ENCODE results near the gene GSAP.

GSAP gene

DNA sequence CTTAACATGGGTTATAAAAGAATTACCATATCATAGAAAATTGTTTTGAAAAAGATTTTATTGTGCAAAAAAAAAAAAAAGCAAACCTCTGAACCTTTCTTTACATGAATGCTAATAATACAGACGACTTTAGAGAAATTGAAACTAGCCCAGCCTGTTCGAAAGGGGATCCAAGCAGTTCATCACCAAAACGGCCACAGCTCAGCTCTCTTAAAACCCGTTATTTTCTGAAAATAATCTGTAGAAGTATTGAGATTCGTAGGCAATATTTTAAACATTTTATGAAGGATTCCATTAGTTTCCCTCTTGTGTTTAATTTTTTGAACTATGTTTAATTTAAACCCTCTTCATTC, 9.9 kb upstream of the GSAP start:
- Mint-ChIP-seq H3K36me3 (ENCODE audit: low read depth) (peaks cover 2% of the 10 kb centered on the region), H3K4me3 (no peak overlapping the region), H3K9me3 (no peaks in the 10 kb centered on the region), H3K27me3 (peaks cover 2% of the 10 kb centered on the region), H3K4me1 (peaks cover 22% of the 10 kb centered on the region), H3K27ac (no peak overlapping the region)
- ATAC-seq (no peak), DNase-seq (no peak)

DNA sequence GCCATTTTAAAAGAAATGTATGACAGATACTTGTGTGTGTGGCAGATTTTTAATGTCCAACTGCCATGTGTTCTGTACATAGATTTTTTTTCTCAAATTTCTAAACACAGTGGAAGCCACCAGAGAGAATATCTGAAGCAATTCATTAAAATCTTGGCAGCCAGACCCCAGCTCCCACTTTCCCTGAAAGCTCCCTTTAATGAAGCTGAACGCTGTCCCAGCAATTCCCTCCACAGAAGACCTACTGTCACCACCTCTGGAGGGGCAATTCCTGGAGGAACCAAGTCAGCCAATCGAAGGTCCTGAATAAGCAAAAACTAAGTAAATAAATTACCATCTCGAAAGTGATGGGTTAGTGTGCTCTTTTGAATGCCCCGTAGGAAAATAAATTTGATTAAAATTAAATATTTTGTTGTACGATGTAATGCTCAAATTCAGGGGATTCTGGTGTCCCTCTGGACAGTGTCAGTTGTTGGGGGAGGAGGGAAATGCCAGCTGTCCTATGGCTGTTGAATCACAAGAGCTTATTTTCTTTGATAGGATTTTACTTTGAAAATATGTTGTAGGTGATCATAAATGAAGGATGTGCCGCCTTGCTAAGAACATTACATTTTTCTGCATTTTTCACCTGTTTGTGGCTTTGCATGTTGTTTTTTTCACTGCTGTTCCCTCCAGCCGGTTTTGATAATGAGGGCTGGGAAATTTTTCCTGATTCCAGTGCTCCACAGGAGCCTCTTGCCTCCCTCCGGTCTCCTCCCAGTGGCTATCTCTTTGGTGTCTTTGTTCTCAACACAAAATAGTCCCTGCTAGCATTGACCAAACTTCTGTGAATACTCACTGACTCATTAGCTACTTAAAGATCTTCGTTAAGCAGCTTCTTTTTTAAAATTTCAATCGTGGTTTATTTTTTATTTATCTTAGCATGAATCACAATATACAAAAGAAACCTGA, 9.2 kb upstream of the GSAP start:
- ATAC-seq (no peak), DNase-seq (no peak)
- peaks cover 2% of the 10 kb centered on the region for H3K36me3 Mint-ChIP-seq (ENCODE audit: low read depth)
- peaks cover 22% of the 10 kb centered on the region for H3K4me1 Mint-ChIP-seq
- H3K4me3 Mint-ChIP-seq, result no peak overlapping the region
- peaks cover 2% of the 10 kb centered on the region for H3K27me3 Mint-ChIP-seq
- no peaks in the 10 kb centered on the region for H3K9me3 Mint-ChIP-seq
- no peak overlapping the region for H3K27ac Mint-ChIP-seq

DNA sequence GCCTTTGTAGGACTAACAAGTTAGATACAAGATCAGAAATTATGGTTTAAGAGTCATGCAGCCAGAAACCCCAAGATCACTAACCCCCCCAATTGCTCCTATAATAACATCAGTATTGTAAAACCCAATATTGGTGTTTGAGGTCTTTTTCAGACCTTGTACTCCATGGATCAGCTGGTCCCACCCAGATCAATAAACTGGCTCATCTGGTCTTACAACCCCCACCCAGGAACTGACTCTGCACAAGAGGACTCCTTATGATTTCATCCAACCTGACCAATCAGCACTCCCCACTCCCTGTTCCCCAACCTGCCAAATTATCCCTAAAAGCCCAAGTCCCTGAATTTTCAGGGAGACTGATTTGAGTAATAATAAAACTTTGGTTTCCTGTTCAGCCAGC, 6.4 kb upstream of the GSAP start:
- DNase-seq, result no peak
- H3K4me3 Mint-ChIP-seq, result no peak overlapping the region
- no peak overlapping the region for H3K27ac Mint-ChIP-seq
- no peaks in the 10 kb centered on the region for H3K9me3 Mint-ChIP-seq
- peaks cover 2% of the 10 kb centered on the region for H3K36me3 Mint-ChIP-seq (ENCODE audit: low read depth)
- no peak for ATAC-seq
- H3K27me3 Mint-ChIP-seq, result peaks cover 2% of the 10 kb centered on the region
- peaks cover 17% of the 10 kb centered on the region for H3K4me1 Mint-ChIP-seq

DNA sequence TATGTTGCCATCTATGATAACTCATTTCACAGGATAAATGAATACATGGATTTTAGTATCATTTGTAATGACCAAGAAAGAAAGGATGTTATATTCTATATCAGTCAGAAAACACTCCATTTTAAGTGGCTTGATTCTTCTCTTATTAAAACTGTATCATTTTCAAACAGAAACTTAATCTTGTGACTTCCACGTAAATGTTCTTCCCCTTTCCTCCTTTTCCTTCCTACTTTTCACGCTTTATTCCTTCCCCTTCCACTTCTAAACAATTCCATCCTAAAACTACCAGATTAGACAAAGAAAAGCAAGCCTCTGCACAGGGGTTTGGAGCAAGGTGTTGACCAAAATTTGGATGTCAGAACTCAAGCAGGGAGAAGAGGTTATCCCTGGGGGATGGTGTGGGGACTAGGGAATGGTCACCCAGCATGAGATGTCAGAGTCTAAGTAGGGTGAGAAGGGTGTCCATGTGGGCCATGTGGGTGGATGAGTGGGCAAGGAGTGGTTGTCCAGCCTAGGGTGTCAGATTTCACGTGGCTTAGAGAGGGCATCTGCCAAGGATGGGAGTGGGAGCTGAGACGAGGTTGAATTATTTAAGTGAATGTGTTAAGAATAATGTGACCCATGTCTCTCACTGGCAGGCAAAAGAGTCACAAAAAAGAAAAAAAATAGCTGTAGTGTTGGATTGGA, 5.0 kb upstream of the GSAP start:
- H3K27ac Mint-ChIP-seq, result no peak overlapping the region
- DNase-seq (no peak), ATAC-seq (no peak)
- peaks cover 20% of the 10 kb centered on the region for H3K4me1 Mint-ChIP-seq
- H3K27me3 Mint-ChIP-seq, result peaks cover 2% of the 10 kb centered on the region
- H3K9me3 Mint-ChIP-seq, result no peaks in the 10 kb centered on the region
- H3K36me3 Mint-ChIP-seq (ENCODE audit: low read depth), result peaks cover 2% of the 10 kb centered on the region
- H3K4me3 Mint-ChIP-seq, result no peak overlapping the region

DNA sequence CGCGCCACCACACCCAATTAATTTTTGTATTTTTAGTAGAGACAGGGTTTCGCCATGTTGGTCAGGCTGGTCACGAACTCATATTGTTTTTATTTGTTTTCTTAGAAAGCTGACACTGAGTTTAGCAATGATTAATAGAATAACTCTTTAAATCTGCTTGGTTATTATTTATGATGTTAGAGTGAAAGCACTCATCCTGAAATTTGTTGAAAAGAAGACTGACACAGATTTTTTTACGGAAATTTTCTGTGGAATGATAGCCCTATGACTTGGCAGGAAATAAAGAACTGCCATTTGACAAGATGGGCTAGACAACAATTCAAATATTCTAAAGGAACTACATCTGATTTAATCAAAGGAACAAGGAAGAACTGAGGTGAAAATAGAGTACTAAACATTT, 4.3 kb upstream of the GSAP start:
- Mint-ChIP-seq H3K9me3 (no peaks in the 10 kb centered on the region), H3K36me3 (ENCODE audit: low read depth) (peaks cover 2% of the 10 kb centered on the region), H3K27ac (no peak overlapping the region), H3K4me3 (no peak overlapping the region), H3K27me3 (peaks cover 2% of the 10 kb centered on the region), H3K4me1 (peaks cover 20% of the 10 kb centered on the region)
- no peak for ATAC-seq
- DNase-seq, result no peak

DNA sequence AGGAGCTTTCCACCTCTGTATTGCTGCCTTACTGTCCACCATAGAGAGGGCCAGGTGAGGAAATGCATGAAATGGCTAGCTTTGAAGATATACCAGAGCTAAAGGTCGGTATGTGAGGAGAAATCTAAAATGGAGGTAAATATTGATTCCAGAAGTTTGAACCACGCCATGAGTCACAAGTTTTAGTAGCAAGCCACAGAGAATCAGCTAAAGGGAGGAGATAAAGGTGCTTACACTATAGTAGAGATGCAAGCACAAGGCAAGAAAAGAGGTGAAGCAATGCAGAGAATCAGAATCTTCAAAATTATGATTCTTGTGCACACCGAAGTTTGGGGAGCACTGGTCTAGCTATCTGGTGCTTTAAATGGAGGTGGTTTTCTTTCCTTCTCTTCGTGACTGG, 3.0 kb upstream of the GSAP start:
- H3K9me3 Mint-ChIP-seq, result no peaks in the 10 kb centered on the region
- H3K4me3 Mint-ChIP-seq, result no peak overlapping the region
- DNase-seq, result no peak
- H3K27ac Mint-ChIP-seq, result no peak overlapping the region
- H3K4me1 Mint-ChIP-seq, result peaks cover 30% of the 10 kb centered on the region
- H3K27me3 Mint-ChIP-seq, result peaks cover 4% of the 10 kb centered on the region
- H3K36me3 Mint-ChIP-seq (ENCODE audit: low read depth), result peaks cover 2% of the 10 kb centered on the region
- peak; percentile 27 for ATAC-seq

DNA sequence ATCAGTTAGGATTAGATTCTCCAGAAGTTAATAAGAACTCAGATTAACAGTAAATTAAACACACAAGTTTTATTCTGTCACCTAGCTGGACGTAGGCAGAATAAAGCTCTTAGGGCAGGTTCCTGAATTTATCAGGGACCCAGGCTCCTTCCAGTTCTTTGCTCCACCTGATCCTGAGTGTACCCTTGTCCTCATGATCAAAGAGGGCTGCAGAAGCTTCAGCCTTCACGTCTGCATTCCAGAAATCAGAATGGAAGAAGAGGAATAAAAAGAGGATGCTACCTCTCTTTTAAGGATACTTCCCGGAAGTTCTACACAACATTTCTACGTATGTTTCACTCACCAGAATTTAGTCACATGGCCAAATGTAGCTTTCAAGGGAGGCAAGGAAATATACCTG, 1.7 kb upstream of the GSAP start:
- peaks cover 2% of the 10 kb centered on the region for H3K36me3 Mint-ChIP-seq (ENCODE audit: low read depth)
- no peak for DNase-seq
- peaks cover 4% of the 10 kb centered on the region for H3K27me3 Mint-ChIP-seq
- H3K4me3 Mint-ChIP-seq, result no peak overlapping the region
- H3K4me1 Mint-ChIP-seq, result peaks cover 40% of the 10 kb centered on the region
- no peak for ATAC-seq
- no peaks in the 10 kb centered on the region for H3K9me3 Mint-ChIP-seq
- no peak overlapping the region for H3K27ac Mint-ChIP-seq

DNA sequence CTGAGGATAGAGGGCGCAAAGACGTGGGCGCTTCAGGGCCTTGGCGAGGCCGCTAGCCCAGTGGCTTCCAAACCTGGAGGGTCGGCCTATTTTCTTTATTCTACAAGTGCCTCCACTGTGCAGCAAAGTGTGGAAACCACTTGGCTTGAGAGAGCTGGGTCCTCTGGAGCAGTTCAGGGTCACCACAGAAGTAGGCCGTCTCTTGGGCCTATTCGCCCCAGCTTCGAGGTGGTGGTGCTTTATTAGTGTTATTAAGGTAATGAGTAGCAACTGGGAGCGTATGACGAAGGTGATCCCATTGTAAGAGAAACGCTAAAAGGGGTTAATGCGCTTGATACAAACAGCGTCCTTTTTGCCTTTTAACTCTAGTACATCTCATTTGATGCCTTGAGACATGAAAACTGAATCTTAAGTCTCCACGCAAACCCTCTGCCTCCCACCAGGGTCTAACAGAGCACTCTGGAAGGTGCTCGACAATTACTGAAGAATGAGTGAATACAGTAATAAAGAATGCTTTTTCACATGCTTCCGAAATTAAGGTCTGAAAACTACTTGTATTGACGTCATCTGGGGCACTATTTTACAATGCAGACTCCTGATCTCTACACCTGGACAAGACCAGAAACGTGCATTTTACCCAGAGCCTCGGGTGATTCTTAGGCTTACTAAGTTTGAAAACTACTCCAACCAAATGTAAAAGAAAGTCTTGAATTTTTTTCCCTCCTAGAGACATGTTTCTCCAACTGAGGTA, 647 bp upstream of the GSAP start:
- H3K4me3 Mint-ChIP-seq, result peak overlapping the region; percentile 53
- H3K27me3 Mint-ChIP-seq, result peaks cover 4% of the 10 kb centered on the region
- DNase-seq, result no peak
- no peak for ATAC-seq
- H3K36me3 Mint-ChIP-seq (ENCODE audit: low read depth), result peaks cover 2% of the 10 kb centered on the region
- no peaks in the 10 kb centered on the region for H3K9me3 Mint-ChIP-seq
- H3K4me1 Mint-ChIP-seq, result peaks cover 48% of the 10 kb centered on the region
- H3K27ac Mint-ChIP-seq, result no peak overlapping the region

DNA sequence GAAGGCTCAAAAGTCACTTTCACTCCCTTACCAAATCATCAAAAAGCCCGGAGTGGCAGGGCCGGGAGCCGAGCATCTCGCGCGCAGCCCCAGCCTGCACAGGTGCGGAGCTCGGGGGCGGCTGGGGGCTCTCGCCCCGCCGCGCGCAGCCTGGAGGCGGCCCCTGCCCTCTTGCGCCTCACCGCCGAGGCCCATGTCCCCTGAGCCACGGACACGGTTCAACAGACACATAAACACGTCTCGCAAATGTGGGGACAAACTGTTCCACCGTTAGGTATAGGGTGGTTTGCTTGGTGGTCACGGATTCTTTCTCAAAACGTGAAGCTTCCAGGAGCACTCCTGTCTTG, 700 bp downstream of the GSAP start:
- H3K4me3 Mint-ChIP-seq, result peak overlapping the region; percentile 65
- no peaks in the 10 kb centered on the region for H3K36me3 Mint-ChIP-seq (ENCODE audit: low read depth)
- peaks cover 2% of the 10 kb centered on the region for H3K27me3 Mint-ChIP-seq
- ATAC-seq (no peak), DNase-seq (peak; percentile 36)
- peaks cover 54% of the 10 kb centered on the region for H3K4me1 Mint-ChIP-seq
- no peak overlapping the region for H3K27ac Mint-ChIP-seq
- H3K9me3 Mint-ChIP-seq, result no peaks in the 10 kb centered on the region

DNA sequence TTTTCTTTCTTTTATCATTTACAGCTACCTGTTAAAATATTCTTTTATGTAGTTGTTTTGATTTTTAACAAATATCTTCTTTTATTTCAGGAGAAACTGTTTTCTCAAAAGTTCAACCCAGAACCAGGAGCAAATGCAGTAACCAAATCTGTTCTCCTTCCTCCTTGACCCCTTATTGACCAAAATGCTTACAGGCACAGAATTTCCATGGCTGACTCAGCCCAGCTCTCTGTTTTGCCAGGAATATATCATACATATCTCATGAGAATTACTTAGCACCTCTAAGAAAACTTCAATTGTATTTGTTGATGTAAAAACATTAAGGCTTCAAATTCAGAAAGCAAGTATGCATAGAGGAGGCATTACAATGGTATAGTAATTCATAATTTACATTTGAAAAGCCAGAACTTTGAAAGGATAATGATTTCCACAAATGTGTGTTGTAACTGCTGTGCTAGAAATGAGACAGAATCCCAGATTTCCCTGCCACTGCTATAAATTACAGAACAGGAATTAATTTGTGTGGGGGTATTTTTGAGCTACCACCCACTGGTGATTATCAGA, 2.2 kb downstream of the GSAP start:
- Mint-ChIP-seq H3K27me3 (peaks cover 2% of the 10 kb centered on the region), H3K4me3 (peak overlapping the region; percentile 67), H3K27ac (no peak overlapping the region), H3K36me3 (ENCODE audit: low read depth) (no peaks in the 10 kb centered on the region), H3K9me3 (no peaks in the 10 kb centered on the region), H3K4me1 (peaks cover 58% of the 10 kb centered on the region)
- DNase-seq, result no peak
- ATAC-seq, result no peak

DNA sequence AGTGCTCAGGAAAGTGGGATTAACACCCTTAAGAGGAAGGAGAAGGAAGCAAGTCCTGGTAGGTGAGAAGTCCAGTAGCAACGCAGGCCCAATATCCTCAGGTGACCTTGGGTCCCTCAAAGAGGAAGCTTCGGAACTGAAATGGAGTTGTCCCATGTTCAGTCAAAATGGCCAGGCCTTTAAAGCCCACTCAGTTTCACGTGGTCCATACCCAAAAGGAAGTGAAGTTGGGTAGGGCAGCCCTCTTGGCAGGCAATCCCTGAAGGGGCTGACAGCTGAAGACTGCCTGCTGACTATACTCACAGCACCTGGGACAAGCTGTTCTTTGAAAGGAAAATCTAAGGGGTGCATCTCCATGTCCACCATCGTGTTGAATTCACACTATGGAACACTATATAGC, 3.0 kb downstream of the GSAP start:
- Mint-ChIP-seq H3K4me3 (no peak overlapping the region), H3K9me3 (no peaks in the 10 kb centered on the region), H3K4me1 (peaks cover 50% of the 10 kb centered on the region), H3K27me3 (peaks cover 2% of the 10 kb centered on the region), H3K36me3 (ENCODE audit: low read depth) (no peaks in the 10 kb centered on the region), H3K27ac (no peak overlapping the region)
- DNase-seq (no peak), ATAC-seq (no peak)

DNA sequence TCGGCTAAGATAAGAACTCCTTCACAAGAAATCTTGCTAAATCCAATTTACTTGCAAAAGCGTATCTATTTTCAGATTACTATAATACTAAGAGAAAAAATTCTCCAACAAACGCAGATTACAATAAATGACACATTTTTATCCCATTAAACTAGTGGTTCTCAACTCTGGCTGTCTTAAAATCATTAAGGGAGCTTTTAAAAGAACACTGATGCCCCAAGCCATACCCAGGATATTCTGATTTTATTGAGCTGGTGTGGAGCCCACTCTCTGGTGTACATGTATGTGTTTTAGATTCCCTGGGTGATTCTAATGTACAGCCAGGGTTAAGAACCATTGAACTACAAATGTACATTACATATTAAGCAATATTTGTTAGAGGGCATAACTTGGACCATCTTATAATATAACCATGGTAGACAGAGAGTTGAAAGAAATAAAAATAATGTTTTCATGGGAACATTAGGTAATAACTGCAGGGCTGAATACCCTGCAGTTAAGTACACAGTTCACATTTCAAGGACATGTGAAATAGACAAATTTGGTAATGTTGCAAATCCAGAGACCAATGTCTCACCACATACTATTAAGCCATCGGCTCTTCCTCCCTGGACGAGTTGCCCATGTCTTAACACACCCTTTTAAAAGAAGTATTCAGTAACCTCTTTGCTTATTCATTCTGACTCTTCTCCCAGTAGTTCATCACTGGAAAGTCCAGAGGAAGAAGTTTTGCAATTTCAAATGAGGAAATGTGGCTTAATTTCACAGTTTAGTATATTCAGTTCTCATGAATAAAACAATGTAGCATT, 6.2 kb downstream of the GSAP start:
- Mint-ChIP-seq H3K36me3 (ENCODE audit: low read depth) (no peaks in the 10 kb centered on the region), H3K4me1 (peaks cover 39% of the 10 kb centered on the region), H3K27ac (no peak overlapping the region), H3K9me3 (no peaks in the 10 kb centered on the region), H3K4me3 (no peak overlapping the region), H3K27me3 (peaks cover 2% of the 10 kb centered on the region)
- DNase-seq (no peak), ATAC-seq (no peak)

DNA sequence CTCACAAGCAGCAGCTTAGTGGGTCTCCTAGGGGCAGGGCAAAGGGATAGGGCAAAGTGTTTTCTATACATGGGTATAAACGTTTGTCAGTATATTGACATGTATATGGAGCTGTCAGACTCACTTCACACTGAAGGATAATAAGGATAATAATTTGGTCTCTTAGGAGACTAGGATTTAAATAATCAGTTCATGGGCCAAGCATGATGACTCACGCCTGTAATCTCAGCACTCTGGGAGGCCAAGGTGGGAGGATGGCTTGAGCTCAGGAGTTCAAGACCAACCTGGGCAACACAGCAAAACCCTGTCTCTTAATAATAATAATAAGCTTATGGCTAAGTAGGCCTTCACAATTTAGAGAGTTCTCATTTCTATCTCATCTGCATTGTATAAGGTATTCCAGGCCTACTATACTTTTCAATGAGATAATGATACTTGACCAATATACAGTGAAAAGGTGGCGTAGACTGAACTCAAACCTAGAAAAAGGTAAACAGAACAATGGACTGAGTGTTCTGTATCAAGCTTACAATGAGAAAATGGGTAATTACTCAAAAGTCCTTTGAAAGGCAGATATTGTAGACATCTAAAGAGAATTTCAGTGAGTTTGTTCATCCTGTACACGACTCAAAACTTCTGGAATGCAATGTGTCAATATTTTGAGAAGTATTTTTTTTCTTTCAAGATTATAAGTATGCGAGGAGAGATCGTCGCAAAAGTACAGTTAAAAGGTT, 7.0 kb downstream of the GSAP start:
- H3K4me1 Mint-ChIP-seq, result peaks cover 33% of the 10 kb centered on the region
- H3K4me3 Mint-ChIP-seq, result no peak overlapping the region
- no peak overlapping the region for H3K27ac Mint-ChIP-seq
- no peak for ATAC-seq
- no peaks in the 10 kb centered on the region for H3K36me3 Mint-ChIP-seq (ENCODE audit: low read depth)
- H3K27me3 Mint-ChIP-seq, result no peaks in the 10 kb centered on the region
- H3K9me3 Mint-ChIP-seq, result no peaks in the 10 kb centered on the region
- no peak for DNase-seq
